Measurements from ENCODE around the gene SLC27A6.

The SLC27A6 gene

GRCh38 chr5:128974567-128974966, 9.3 kb downstream of the SLC27A6 start:
- H3K4me3 ChIP-seq (ENCODE audit: insufficient read depth in 1 of 2, low read depth in 1 of 2, low read length in 2 of 2), result no peak overlapping the region
- no peak overlapping the region for H2AFZ ChIP-seq (ENCODE audit: low read depth, low read length)
- H3K4me2 ChIP-seq (ENCODE audit: low read length, poor library complexity, severe bottlenecking), result no peak overlapping the region
- 75% methylated on average over 1 of the region's 1 CpG for WGBS
- no peak overlapping the region for H3K23ac ChIP-seq (ENCODE audit: low read length in 2 of 2)
- no peak overlapping the region for H2BK120ac ChIP-seq (ENCODE audit: low read depth, low read length)
- no peaks in the 10 kb centered on the region for H3K79me1 ChIP-seq (replicated peaks; ENCODE audit: low read length, poor library complexity, severe bottlenecking)
- peaks cover 3% of the 10 kb centered on the region for H3K9me3 ChIP-seq (ENCODE audit: control insufficient read depth, low read length)
- no peak overlapping the region for H2BK5ac ChIP-seq (ENCODE audit: low read depth, low read length, poor library complexity, severe bottlenecking)
- H3K9ac ChIP-seq (ENCODE audit: low read length), result no peak overlapping the region
- no peaks in the 10 kb centered on the region for H3K27me3 ChIP-seq (ENCODE audit: control insufficient read depth in 1 of 2, insufficient read depth in 1 of 2, low read length in 2 of 2)
- H3K4me1 ChIP-seq (ENCODE audit: control insufficient read depth, insufficient read depth, low read depth, low read length), result no peaks in the 10 kb centered on the region
- no peak overlapping the region for H4K8ac ChIP-seq (ENCODE audit: low read length)
- no peak overlapping the region for H2BK12ac ChIP-seq (ENCODE audit: low read length in 2 of 2)
- no peaks in the 10 kb centered on the region for H3K36me3 ChIP-seq (ENCODE audit: control insufficient read depth in 1 of 2, insufficient read depth in 2 of 2, low read depth in 1 of 2, low read length in 2 of 2)
- no peak overlapping the region for H4K91ac ChIP-seq (ENCODE audit: low read length)
- no peak overlapping the region for H2AK5ac ChIP-seq (ENCODE audit: low read length, severe bottlenecking)
- no peak overlapping the region for H2BK15ac ChIP-seq (ENCODE audit: low read depth, poor library complexity, severe bottlenecking)
- H3K14ac ChIP-seq (ENCODE audit: low read length in 2 of 2), result no peak overlapping the region
- DNase-seq, result no peak
- H3K4ac ChIP-seq (ENCODE audit: low read depth in 1 of 2, low read length in 2 of 2), result no peak overlapping the region
- no peak overlapping the region for H3K27ac ChIP-seq (ENCODE audit: low read length, poor library complexity, severe bottlenecking)
- H3K18ac ChIP-seq (ENCODE audit: low read depth in 1 of 2, low read length in 2 of 2), result no peak overlapping the region

DNA sequence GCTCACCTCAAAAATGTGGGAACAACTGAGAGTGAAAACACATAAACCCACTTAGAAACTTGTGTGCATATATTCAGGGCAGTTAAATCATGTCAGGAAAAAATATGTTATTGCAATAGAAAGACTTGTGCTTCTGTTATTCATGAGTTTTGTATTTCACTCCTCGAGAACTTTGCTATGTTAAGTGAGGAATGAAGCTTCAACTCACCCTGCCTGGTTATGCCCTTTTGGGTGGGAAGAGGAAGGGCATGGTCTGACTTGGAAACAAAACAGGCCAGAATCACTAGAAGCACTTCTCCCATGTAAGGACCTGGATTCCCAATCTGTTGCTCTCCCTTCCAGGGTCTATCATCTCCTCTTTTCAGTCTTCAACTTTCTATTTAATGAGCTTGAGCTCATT, 14.5 kb downstream of the SLC27A6 start:
- Histone ChIP-seq H3K27ac (ENCODE audit: low read length, poor library complexity, severe bottlenecking) (no peak overlapping the region), H3K9me3 (ENCODE audit: control insufficient read depth, low read length) (no peaks in the 10 kb centered on the region), H3K4ac (ENCODE audit: low read depth in 1 of 2, low read length in 2 of 2) (no peak overlapping the region), H3K4me1 (ENCODE audit: control insufficient read depth, insufficient read depth, low read depth, low read length) (no peaks in the 10 kb centered on the region), H3K36me3 (ENCODE audit: control insufficient read depth in 1 of 2, insufficient read depth in 2 of 2, low read depth in 1 of 2, low read length in 2 of 2) (no peaks in the 10 kb centered on the region), H2BK15ac (ENCODE audit: low read depth, poor library complexity, severe bottlenecking) (no peak overlapping the region), H3K23ac (ENCODE audit: low read length in 2 of 2) (no peak overlapping the region), H3K18ac (ENCODE audit: low read depth in 1 of 2, low read length in 2 of 2) (no peak overlapping the region), H2AK5ac (ENCODE audit: low read length, severe bottlenecking) (no peak overlapping the region), H2BK5ac (ENCODE audit: low read depth, low read length, poor library complexity, severe bottlenecking) (no peak overlapping the region), H3K4me2 (ENCODE audit: low read length, poor library complexity, severe bottlenecking) (no peak overlapping the region), H2BK12ac (ENCODE audit: low read length in 2 of 2) (no peak overlapping the region), H3K79me1 (replicated peaks; ENCODE audit: low read length, poor library complexity, severe bottlenecking) (no peaks in the 10 kb centered on the region), H4K91ac (ENCODE audit: low read length) (no peak overlapping the region), H2BK120ac (ENCODE audit: low read depth, low read length) (no peak overlapping the region), H3K27me3 (ENCODE audit: control insufficient read depth in 1 of 2, insufficient read depth in 1 of 2, low read length in 2 of 2) (no peaks in the 10 kb centered on the region), H3K9ac (ENCODE audit: low read length) (no peak overlapping the region), H2AFZ (ENCODE audit: low read depth, low read length) (no peak overlapping the region), H4K8ac (ENCODE audit: low read length) (no peak overlapping the region), H3K14ac (ENCODE audit: low read length in 2 of 2) (no peak overlapping the region), H3K4me3 (ENCODE audit: insufficient read depth in 1 of 2, low read depth in 1 of 2, low read length in 2 of 2) (no peak overlapping the region)
- DNase-seq, result no peak
- 58% methylated on average over 1 of the region's 1 CpG for WGBS

DNA sequence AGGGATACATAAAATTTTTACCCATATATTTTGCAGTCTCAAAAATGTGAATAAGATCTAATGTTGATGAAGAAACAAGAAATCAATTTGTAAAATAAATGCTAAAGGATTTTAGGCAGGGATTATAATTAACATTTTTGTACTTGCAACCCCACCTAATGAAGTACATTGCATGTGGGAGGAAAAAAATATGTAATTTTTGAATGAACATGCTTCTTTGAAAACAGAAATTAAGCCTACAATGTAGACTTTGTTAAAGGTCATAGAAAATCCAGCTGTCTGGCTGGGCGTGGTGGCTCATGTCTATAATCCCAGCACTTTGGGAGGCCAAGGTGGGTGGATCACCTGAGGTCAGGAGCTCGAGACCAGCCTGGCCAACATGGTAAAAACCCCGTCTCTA, 15.6 kb downstream of the SLC27A6 start:
- Histone ChIP-seq H2BK5ac (ENCODE audit: low read depth, low read length, poor library complexity, severe bottlenecking) (no peak overlapping the region), H3K4me1 (ENCODE audit: control insufficient read depth, insufficient read depth, low read depth, low read length) (no peaks in the 10 kb centered on the region), H3K4me2 (ENCODE audit: low read length, poor library complexity, severe bottlenecking) (no peak overlapping the region), H3K9ac (ENCODE audit: low read length) (no peak overlapping the region), H2BK15ac (ENCODE audit: low read depth, poor library complexity, severe bottlenecking) (no peak overlapping the region), H3K27ac (ENCODE audit: low read length, poor library complexity, severe bottlenecking) (no peak overlapping the region), H3K27me3 (ENCODE audit: control insufficient read depth in 1 of 2, insufficient read depth in 1 of 2, low read length in 2 of 2) (no peaks in the 10 kb centered on the region), H2AFZ (ENCODE audit: low read depth, low read length) (no peak overlapping the region), H3K18ac (ENCODE audit: low read depth in 1 of 2, low read length in 2 of 2) (no peak overlapping the region), H3K79me1 (replicated peaks; ENCODE audit: low read length, poor library complexity, severe bottlenecking) (no peaks in the 10 kb centered on the region), H4K8ac (ENCODE audit: low read length) (no peak overlapping the region), H3K4ac (ENCODE audit: low read depth in 1 of 2, low read length in 2 of 2) (no peak overlapping the region), H3K14ac (ENCODE audit: low read length in 2 of 2) (no peak overlapping the region), H2BK12ac (ENCODE audit: low read length in 2 of 2) (no peak overlapping the region), H3K9me3 (ENCODE audit: control insufficient read depth, low read length) (peaks cover 2% of the 10 kb centered on the region), H3K36me3 (ENCODE audit: control insufficient read depth in 1 of 2, insufficient read depth in 2 of 2, low read depth in 1 of 2, low read length in 2 of 2) (no peaks in the 10 kb centered on the region), H2BK120ac (ENCODE audit: low read depth, low read length) (no peak overlapping the region), H4K91ac (ENCODE audit: low read length) (no peak overlapping the region), H3K4me3 (ENCODE audit: insufficient read depth in 1 of 2, low read depth in 1 of 2, low read length in 2 of 2) (no peak overlapping the region), H3K23ac (ENCODE audit: low read length in 2 of 2) (no peak overlapping the region), H2AK5ac (ENCODE audit: low read length, severe bottlenecking) (no peak overlapping the region)
- 47% methylated on average over 1 of the region's 3 CpGs for WGBS
- no peak for DNase-seq

GRCh38 chr5:128984480-128984879, 19.2 kb downstream of the SLC27A6 start:
- Histone ChIP-seq H4K8ac (ENCODE audit: low read length) (no peak overlapping the region), H3K18ac (ENCODE audit: low read depth in 1 of 2, low read length in 2 of 2) (no peak overlapping the region), H3K9ac (ENCODE audit: low read length) (no peak overlapping the region), H2BK120ac (ENCODE audit: low read depth, low read length) (no peak overlapping the region), H3K23ac (ENCODE audit: low read length in 2 of 2) (no peak overlapping the region), H3K27me3 (ENCODE audit: control insufficient read depth in 1 of 2, insufficient read depth in 1 of 2, low read length in 2 of 2) (no peaks in the 10 kb centered on the region), H3K9me3 (ENCODE audit: control insufficient read depth, low read length) (peaks cover 2% of the 10 kb centered on the region), H2BK5ac (ENCODE audit: low read depth, low read length, poor library complexity, severe bottlenecking) (no peak overlapping the region), H3K79me1 (replicated peaks; ENCODE audit: low read length, poor library complexity, severe bottlenecking) (no peaks in the 10 kb centered on the region), H4K91ac (ENCODE audit: low read length) (no peak overlapping the region), H3K27ac (ENCODE audit: low read length, poor library complexity, severe bottlenecking) (no peak overlapping the region), H2BK15ac (ENCODE audit: low read depth, poor library complexity, severe bottlenecking) (no peak overlapping the region), H3K4me3 (ENCODE audit: insufficient read depth in 1 of 2, low read depth in 1 of 2, low read length in 2 of 2) (no peak overlapping the region), H2BK12ac (ENCODE audit: low read length in 2 of 2) (no peak overlapping the region), H2AK5ac (ENCODE audit: low read length, severe bottlenecking) (no peak overlapping the region), H3K4ac (ENCODE audit: low read depth in 1 of 2, low read length in 2 of 2) (no peak overlapping the region), H3K4me1 (ENCODE audit: control insufficient read depth, insufficient read depth, low read depth, low read length) (no peaks in the 10 kb centered on the region), H3K36me3 (ENCODE audit: control insufficient read depth in 1 of 2, insufficient read depth in 2 of 2, low read depth in 1 of 2, low read length in 2 of 2) (no peaks in the 10 kb centered on the region), H3K4me2 (ENCODE audit: low read length, poor library complexity, severe bottlenecking) (no peak overlapping the region), H3K14ac (ENCODE audit: low read length in 2 of 2) (no peak overlapping the region), H2AFZ (ENCODE audit: low read depth, low read length) (no peak overlapping the region)
- DNase-seq, result peak; percentile 11
- 51% methylated on average over 1 of the region's 1 CpG for WGBS
